Kidney (tissue), 14 donors: Measurements from ENCODE around the gene SNX9. TPM values are rescaled to one million over a fixed set of nuclear protein-coding genes. Genes with fewer than 3 reads are reported as not detected.
"Not testable (repeated sequence)": the region's sequence is repeated elsewhere in the genome, so short reads cannot be mapped to it uniquely, and the experiment has no call there.

Experiments
- DNase-seq, 5 donors: peaks; one replicate each; pipeline ENCODE4 v3.0.0-alpha.2; 2013 to 2020
- FAIRE-seq: peaks from 2 replicates; lab custom pipeline; 2012; peaks lifted over from hg19 to GRCh38; lab: Jason Lieb, UNC
- H3K27ac ChIP-seq, 2 donors: one replicate each; pipeline ENCODE4 v1.7.0; 2013; ENCODE audit warnings: low read depth in 2 of 2, low read length in 2 of 2, inconsistent platforms in 1 of 2
- H3K27me3 ChIP-seq: one replicate; pipeline ENCODE4 v1.7.1; 2013; ENCODE audit warnings: low read length, inconsistent platforms; ENCODE audit not compliant: control insufficient read depth, insufficient read depth
- H3K36me3 ChIP-seq, 3 donors: one replicate each; pipeline versions ENCODE4 v1.7.0 to v1.7.1; 2013; ENCODE audit warnings: low read length in 3 of 3, control low read depth in 1 of 3, inconsistent platforms in 1 of 3; ENCODE audit not compliant: insufficient read depth in 3 of 3, control insufficient read depth in 2 of 3
- H3K4me1 ChIP-seq, 3 donors: one replicate each; pipeline versions ENCODE4 v1.7.0 to v1.7.1; 2013; ENCODE audit warnings: low read length in 3 of 3, inconsistent platforms in 1 of 3, low read depth in 1 of 3; ENCODE audit not compliant: control insufficient read depth in 2 of 3, insufficient read depth in 2 of 3
- H3K4me3 ChIP-seq, 3 donors: one replicate each; pipeline versions ENCODE4 v1.7.0 to v1.8.1; 2013; ENCODE audit warnings: low read length in 3 of 3, control low read depth in 1 of 3, inconsistent platforms in 1 of 3
- H3K9ac ChIP-seq, 3 donors: one replicate each; pipeline versions ENCODE4 v1.7.0 to v1.7.1; 2013; ENCODE audit warnings: low read length in 3 of 3, control low read depth in 1 of 3, inconsistent platforms in 1 of 3
- H3K9me3 ChIP-seq, 3 donors: one replicate each; pipeline versions ENCODE4 v1.7.0 to v1.7.1; 2013; ENCODE audit warnings: low read length in 3 of 3, control low read depth in 1 of 3, inconsistent platforms in 1 of 3; ENCODE audit not compliant: control insufficient read depth in 2 of 3, insufficient read depth in 1 of 3
- intact Hi-C: fragments of 100-400 bp; cut with DNase I; formaldehyde crosslinking; loops from one replicate; pipeline ENCODE4 v1.11.1; 2022
- polyA plus RNA-seq: library from polyadenylated mRNA; stranded (reverse); fragments of 350-450 nt; fragmentation: Illumina TruSeq; extraction: RNeasy Lipid Tissue Mini Kit (QIAGEN cat#74804); gene quantifications from one replicate; pipeline ENCODE4 v1.2.3, GENCODE V29; 2014; ENCODE audit warnings: low read depth, low replicate concordance; ENCODE audit not compliant: insufficient read depth
- total RNA-seq: library from RNA; stranded (reverse); fragmentation: NEBNext Ultra II Directional; extraction: Animal tissue kit (Norgen Biotek cat#: 25700); gene quantifications from one replicate; pipeline ENCODE4 v1.2.1, GENCODE V29; 2021
- TF ChIP-seq, protein P1 (sequence below): IDR thresholded peaks from 3 replicates; pipeline ENCODE4 v1.5.1; 2012; ENCODE audit warnings: mild to moderate bottlenecking, moderate library complexity, borderline replicate concordance; ENCODE audit not compliant: insufficient read depth; ENCODE audit errors: extremely low read depth
- donor health status: control.
- donor health status: control.
- donor health status: control.
- donor health status: control.
- donor health status: control.
- donor health status: DM: yes; HTN: yes; CAD: no.
- donor health status: Normal renal cell carcinoma (clear cell type).

The SNX9 gene
- total and polyA plus RNA-seq, 2 donors from 2014 or later: 25.2 to 49.3 TPM

- DNase-seq (no peak), FAIRE-seq (no peak)
- TF ChIP-seq, protein P1, sequence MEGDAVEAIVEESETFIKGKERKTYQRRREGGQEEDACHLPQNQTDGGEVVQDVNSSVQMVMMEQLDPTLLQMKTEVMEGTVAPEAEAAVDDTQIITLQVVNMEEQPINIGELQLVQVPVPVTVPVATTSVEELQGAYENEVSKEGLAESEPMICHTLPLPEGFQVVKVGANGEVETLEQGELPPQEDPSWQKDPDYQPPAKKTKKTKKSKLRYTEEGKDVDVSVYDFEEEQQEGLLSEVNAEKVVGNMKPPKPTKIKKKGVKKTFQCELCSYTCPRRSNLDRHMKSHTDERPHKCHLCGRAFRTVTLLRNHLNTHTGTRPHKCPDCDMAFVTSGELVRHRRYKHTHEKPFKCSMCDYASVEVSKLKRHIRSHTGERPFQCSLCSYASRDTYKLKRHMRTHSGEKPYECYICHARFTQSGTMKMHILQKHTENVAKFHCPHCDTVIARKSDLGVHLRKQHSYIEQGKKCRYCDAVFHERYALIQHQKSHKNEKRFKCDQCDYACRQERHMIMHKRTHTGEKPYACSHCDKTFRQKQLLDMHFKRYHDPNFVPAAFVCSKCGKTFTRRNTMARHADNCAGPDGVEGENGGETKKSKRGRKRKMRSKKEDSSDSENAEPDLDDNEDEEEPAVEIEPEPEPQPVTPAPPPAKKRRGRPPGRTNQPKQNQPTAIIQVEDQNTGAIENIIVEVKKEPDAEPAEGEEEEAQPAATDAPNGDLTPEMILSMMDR: no peak
- no peak overlapping the region for H3K9ac ChIP-seq
- H3K9me3 ChIP-seq: no peaks in the 10 kb centered on the region
- H3K4me3 ChIP-seq: no peak overlapping the region
- H3K4me1 ChIP-seq: no peaks in the 10 kb centered on the region
- H3K27me3 ChIP-seq: no peaks in the 10 kb centered on the region
- no peak overlapping the region for H3K27ac ChIP-seq
- H3K36me3 ChIP-seq: no peaks in the 10 kb centered on the region
- intact Hi-C loops: no loop called here
Observed at GRCh38 chr6:157792671-157793070, 30.4 kb upstream of the SNX9 start.

- H3K9ac ChIP-seq, H3K36me3 ChIP-seq, H3K27me3 ChIP-seq, H3K4me3 ChIP-seq, DNase-seq, intact Hi-C loops, FAIRE-seq, H3K9me3 ChIP-seq, H3K4me1 ChIP-seq, H3K27ac ChIP-seq: not testable (repeated sequence)
Observed at GRCh38 chr6:157794012-157794411, 29.0 kb upstream of the SNX9 start.

DNA sequence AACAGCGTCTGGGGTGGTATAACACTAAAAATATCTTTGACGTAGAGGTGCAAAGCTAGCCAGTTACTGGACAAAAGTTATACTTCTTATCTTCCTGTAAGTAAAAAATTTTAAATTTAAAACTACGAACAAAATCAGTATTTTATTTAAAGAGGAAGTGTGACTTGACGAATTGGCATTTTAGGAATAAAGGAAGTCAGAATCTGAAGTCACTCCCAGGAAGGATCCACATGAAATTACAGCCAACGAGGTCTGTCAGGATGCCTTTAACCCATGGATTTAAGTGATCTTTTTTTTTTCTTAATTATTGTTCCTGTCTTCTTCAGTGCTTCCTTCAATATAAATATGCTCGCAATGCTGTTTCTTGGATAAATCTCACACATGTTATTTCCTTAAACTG lies 27.2 kb upstream of the SNX9 start:
- no peak for DNase-seq
- no peaks in the 10 kb centered on the region for H3K27me3 ChIP-seq
- no peaks in the 10 kb centered on the region for H3K9me3 ChIP-seq
- no peak overlapping the region for H3K27ac ChIP-seq
- intact Hi-C loops: no loop called here
- H3K9ac ChIP-seq: no peak overlapping the region
- H3K36me3 ChIP-seq: no peaks in the 10 kb centered on the region
- H3K4me1 ChIP-seq: no peaks in the 10 kb centered on the region
- FAIRE-seq: no peak
- TF ChIP-seq, protein P1: no peak
- no peak overlapping the region for H3K4me3 ChIP-seq

DNA sequence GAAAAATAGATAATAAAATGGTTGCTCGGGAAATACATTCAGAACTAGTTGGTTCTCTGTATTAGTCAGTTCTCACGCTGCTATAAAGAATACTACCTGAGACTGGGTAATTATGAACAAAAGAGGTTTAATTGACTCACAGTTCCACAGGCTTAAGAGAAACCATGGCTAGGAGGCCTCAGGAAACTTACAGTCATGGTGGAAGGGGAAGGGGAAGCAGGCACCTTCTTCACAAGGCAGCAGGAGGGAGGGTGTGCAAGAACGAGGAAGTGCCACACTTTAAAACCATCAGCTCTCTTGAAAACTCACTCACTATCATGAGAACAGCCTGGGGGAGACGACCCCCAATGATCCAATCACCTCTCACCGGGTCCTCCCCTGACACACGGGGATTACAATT lies 24.2 kb upstream of the SNX9 start:
- H3K27ac ChIP-seq: no peak overlapping the region
- TF ChIP-seq, protein P1: no peak
- no peaks in the 10 kb centered on the region for H3K27me3 ChIP-seq
- intact Hi-C loops: no loop called here
- no peaks in the 10 kb centered on the region for H3K9me3 ChIP-seq
- H3K9ac ChIP-seq: no peak overlapping the region
- H3K36me3 ChIP-seq: no peaks in the 10 kb centered on the region
- H3K4me1 ChIP-seq: no peaks in the 10 kb centered on the region
- no peak for FAIRE-seq
- DNase-seq: no peak
- H3K4me3 ChIP-seq: no peak overlapping the region

DNA sequence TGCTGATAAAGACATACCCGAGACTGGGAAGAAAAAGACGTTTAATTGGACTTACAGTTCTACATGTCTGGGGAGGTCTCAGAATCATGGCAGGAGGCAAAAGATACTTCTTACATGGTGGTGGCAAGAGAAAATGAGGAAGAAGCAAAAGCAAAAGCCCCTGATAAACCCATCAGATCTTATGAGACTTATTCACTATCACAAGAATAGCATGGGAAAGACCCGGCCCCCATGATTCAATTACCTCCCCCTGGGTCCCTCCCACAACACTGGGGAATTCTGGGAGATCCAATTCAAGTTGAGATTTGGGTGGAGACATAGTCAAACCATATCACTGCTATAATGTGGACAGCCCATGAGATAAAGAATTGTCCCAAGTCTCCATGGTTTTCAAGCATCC lies 23.5 kb upstream of the SNX9 start:
- H3K27me3 ChIP-seq, H3K36me3 ChIP-seq, intact Hi-C loops, H3K4me1 ChIP-seq, H3K4me3 ChIP-seq, H3K9ac ChIP-seq, DNase-seq, H3K27ac ChIP-seq, H3K9me3 ChIP-seq, FAIRE-seq: not testable (repeated sequence)
